HG03521 (cell line): Measurements from ENCODE around the gene NPBWR2.
"Not testable (repeated sequence)": the region's sequence is repeated elsewhere in the genome, so short reads cannot be mapped to it uniquely, and the experiment has no call there.

Experiments
- ATAC-seq: cut with Tn5 transposase; IDR thresholded peaks from one replicate; pipeline ENCODE4 v1.9.1; 2021; ENCODE audit warnings: mild to moderate bottlenecking, moderate library complexity; ENCODE audit not compliant: unreplicated experiment

The NPBWR2 gene

GRCh38 chr20:64090165-64090564, 17.2 kb downstream of the NPBWR2 start:
- no peak for ATAC-seq

GRCh38 chr20:64088586-64088985, 18.8 kb downstream of the NPBWR2 start:
- not testable (repeated sequence) for ATAC-seq

- not testable (repeated sequence) for ATAC-seq
Observed at GRCh38 chr20:64087226-64087825, 20.0 kb downstream of the NPBWR2 start.

- ATAC-seq, result no peak
Observed at GRCh38 chr20:64086801-64087200, 20.6 kb downstream of the NPBWR2 start.

GRCh38 chr20:64084685-64085152, 22.6 kb downstream of the NPBWR2 start:
- ATAC-seq, result no peak

- no peak for ATAC-seq
Observed at GRCh38 chr20:64083804-64084684, 23.3 kb downstream of the NPBWR2 start, which contains the start of gene LKAAEAR1. Gene LKAAEAR1, minus strand, starts transcription at chr20:64084398. Its CDS starts 179 bp downstream, at chr20:64084219.

- no peak for ATAC-seq
Observed at GRCh38 chr20:64083378-64083803, 24.0 kb downstream of the NPBWR2 start.

- no peak for ATAC-seq
Observed at GRCh38 chr20:64082820-64083377, 24.5 kb downstream of the NPBWR2 start.

GRCh38 chr20:64082126-64082731, 25.1 kb downstream of the NPBWR2 start:
- no peak for ATAC-seq

- no peak for ATAC-seq
Observed at GRCh38 chr20:64081624-64081964, 25.8 kb downstream of the NPBWR2 start.

GRCh38 chr20:64080813-64081623, 26.3 kb downstream of the NPBWR2 start:
- no peak for ATAC-seq

- ATAC-seq, result no peak
Observed at GRCh38 chr20:64080013-64080812, 27.2 kb downstream of the NPBWR2 start, which contains the start of gene OPRL1. Gene OPRL1, plus strand, starts transcription at chr20:64080082. Its CDS starts 12,639 bp downstream, at chr20:64092721.

GRCh38 chr20:64079273-64080012, 27.9 kb downstream of the NPBWR2 start, which contains the start of gene RGS19:
Gene RGS19, minus strand, starts transcription at chr20:64079518. Its CDS starts 2,632 bp downstream, at chr20:64076886.
- ATAC-seq, result peak; percentile 51

- ATAC-seq, result no peak
Observed at GRCh38 chr20:64078934-64079272, 28.5 kb downstream of the NPBWR2 start.

- ATAC-seq, result no peak
Observed at GRCh38 chr20:64077876-64078551, 29.4 kb downstream of the NPBWR2 start.

- ATAC-seq, result no peak
Observed at GRCh38 chr20:64077541-64077875, 29.9 kb downstream of the NPBWR2 start.

- ATAC-seq, result no peak
Observed at GRCh38 chr20:64077094-64077493, 30.3 kb downstream of the NPBWR2 start.
